GM19240 (cell line): ENCODE measurements around the gene SPG7.

Source experiments
- DNase-seq: peaks from one replicate; pipeline ENCODE4 v3.0.0; 2011; ENCODE audit warnings: low spot score; ENCODE audit not compliant: insufficient read length

The SPG7 gene

GRCh38 chr16:89545831-89546574, 37.8 kb downstream of the SPG7 start:
- DNase-seq: no peak

GRCh38 chr16:89546781-89547180, 38.6 kb downstream of the SPG7 start:
- no peak for DNase-seq

GRCh38 chr16:89547291-89547690, 39.1 kb downstream of the SPG7 start:
- DNase-seq: no peak

GRCh38 chr16:89547860-89548259, 39.7 kb downstream of the SPG7 start:
- no peak for DNase-seq

GRCh38 chr16:89548344-89549006, 40.3 kb downstream of the SPG7 start:
- DNase-seq: no peak

- DNase-seq: no peak
Measured at GRCh38 chr16:89549007-89549700, 41.0 kb downstream of the SPG7 start.

- no peak for DNase-seq
Measured at GRCh38 chr16:89550421-89551007, 42.3 kb downstream of the SPG7 start.

GRCh38 chr16:89552329-89552728, 44.1 kb downstream of the SPG7 start:
- no peak for DNase-seq

GRCh38 chr16:89552913-89553312, 44.7 kb downstream of the SPG7 start:
- no peak for DNase-seq

GRCh38 chr16:89553733-89554132, 45.5 kb downstream of the SPG7 start:
- DNase-seq: no peak

- DNase-seq: no peak
Measured at GRCh38 chr16:89554343-89554742, 46.1 kb downstream of the SPG7 start.

- DNase-seq: no peak
Measured at GRCh38 chr16:89555265-89555664, 47.1 kb downstream of the SPG7 start.

GRCh38 chr16:89555780-89556179, 47.6 kb downstream of the SPG7 start:
- no peak for DNase-seq

- DNase-seq: peak; percentile 67
Measured at GRCh38 chr16:89556750-89557689, 48.8 kb downstream of the SPG7 start.

GRCh38 chr16:89557690-89558490, 49.7 kb downstream of the SPG7 start:
- no peak for DNase-seq

GRCh38 chr16:89560378-89561141, 52.4 kb downstream of the SPG7 start, which contains the start of gene RPL13:
Gene RPL13, plus strand, starts transcription at chr16:89560682. Its CDS starts 278 bp downstream, at chr16:89560960.
- DNase-seq: peak; percentile 97

- no peak for DNase-seq
Measured at GRCh38 chr16:89561142-89561883, 53.1 kb downstream of the SPG7 start.

- no peak for DNase-seq
Measured at GRCh38 chr16:89561884-89562599, 53.8 kb downstream of the SPG7 start.
